GM18867 (cell line): ENCODE data around the gene BTD.

Source experiments
- ATAC-seq: cut with Tn5 transposase; IDR thresholded peaks from one replicate; pipeline ENCODE4 v1.9.1; 2021; ENCODE audit warnings: mild to moderate bottlenecking, moderate library complexity; ENCODE audit not compliant: unreplicated experiment

BTD gene

GRCh38 chr3:15601399-15602145 lies at the start of gene BTD, which contains the start of gene HACL1:
TSS of gene BTD (plus strand) at chr3:15601745. CDS start at chr3:15635440, 33,695 bp downstream.
TSS of gene HACL1 (minus strand) at chr3:15601569. CDS start at chr3:15601463, 106 bp downstream.
- ATAC-seq: peak; percentile 92

GRCh38 chr3:15551902-15552301 lies 49.6 kb upstream of the BTD start:
- no peak for ATAC-seq

- ATAC-seq: no peak
Observed at GRCh38 chr3:15553749-15554148, 47.8 kb upstream of the BTD start.

GRCh38 chr3:15556512-15556911 lies 45.0 kb upstream of the BTD start:
- ATAC-seq: peak; percentile 80

- peak; percentile 77 for ATAC-seq
Observed at GRCh38 chr3:15557511-15557946, 44.0 kb upstream of the BTD start.

- ATAC-seq: no peak
Observed at GRCh38 chr3:15558581-15558980, 43.0 kb upstream of the BTD start.

GRCh38 chr3:15562560-15562959 lies 39.0 kb upstream of the BTD start:
- ATAC-seq: no peak

- no peak for ATAC-seq
Observed at GRCh38 chr3:15563190-15563589, 38.4 kb upstream of the BTD start.

- ATAC-seq: no peak
Observed at GRCh38 chr3:15572138-15572537, 29.4 kb upstream of the BTD start.

GRCh38 chr3:15575446-15575845 lies 26.1 kb upstream of the BTD start:
- ATAC-seq: no peak

- no peak for ATAC-seq
Observed at GRCh38 chr3:15576475-15576874, 25.1 kb upstream of the BTD start.

GRCh38 chr3:15578289-15578867 lies 23.2 kb upstream of the BTD start:
- no peak for ATAC-seq

- no peak for ATAC-seq
Observed at GRCh38 chr3:15579051-15579450, 22.5 kb upstream of the BTD start.

- no peak for ATAC-seq
Observed at GRCh38 chr3:15581471-15582394, 19.8 kb upstream of the BTD start.

GRCh38 chr3:15585111-15585845 lies 16.3 kb upstream of the BTD start:
- ATAC-seq: no peak

GRCh38 chr3:15591242-15591641 lies 10.3 kb upstream of the BTD start:
- no peak for ATAC-seq

GRCh38 chr3:15591928-15592327 lies 9.6 kb upstream of the BTD start:
- ATAC-seq: no peak

GRCh38 chr3:15592968-15593367 lies 8.6 kb upstream of the BTD start:
- ATAC-seq: no peak

- no peak for ATAC-seq
Observed at GRCh38 chr3:15595955-15596354, 5.6 kb upstream of the BTD start.

GRCh38 chr3:15601046-15601398 lies 523 bp upstream of the BTD start:
- peak; percentile 14 for ATAC-seq

- peak; percentile 16 for ATAC-seq
Observed at GRCh38 chr3:15602146-15602536, 596 bp downstream of the BTD start.
